PFSK-1 (cell line): ENCODE measurements around the gene TRAPPC3.

Source experiments
- FOXP2 ChIP-seq: optimal IDR thresholded peaks from 2 replicates; pipeline ENCODE3; 2011; ENCODE audit warnings: borderline replicate concordance, control low read depth, inconsistent platforms; ENCODE audit not compliant: insufficient read depth; ENCODE audit errors: extremely low read length, extremely low read depth
- POLR2AphosphoS5 ChIP-seq: IDR thresholded peaks from 2 replicates; pipeline ENCODE4 v1.6.1; 2012; ENCODE audit warnings: low read depth, mild to moderate bottlenecking, control low read depth, low read length, moderate library complexity
- REST ChIP-seq, 2 experiments: IDR thresholded peaks; 2 replicates each; pipeline versions ENCODE4 v1.6.1 to v1.8.0; 2011 to 2012; ENCODE audit warnings: low read depth in 2 of 2, low read length in 2 of 2, control low read depth in 1 of 2, inconsistent platforms in 1 of 2, mild to moderate bottlenecking in 1 of 2, moderate library complexity in 1 of 2; ENCODE audit not compliant: insufficient read depth in 1 of 2
- SIN3A ChIP-seq: IDR thresholded peaks from 2 replicates; pipeline ENCODE4 v1.6.1; 2012; ENCODE audit warnings: mild to moderate bottlenecking, low read length, moderate library complexity, borderline replicate concordance; ENCODE audit not compliant: insufficient read depth
- TAF1 ChIP-seq: IDR thresholded peaks from 2 replicates; pipeline ENCODE4 v1.6.1; 2012; ENCODE audit warnings: low read length, control low read depth, borderline replicate concordance; ENCODE audit not compliant: insufficient read depth

- no peak for TF ChIP-seq POLR2AphosphoS5
- no peak for TF ChIP-seq REST (IDR thresholded peaks at IDR 0.05; ENCODE audit: insufficient read depth in 1 of 2, low read depth in 2 of 2, low read length in 2 of 2)
- TF ChIP-seq SIN3A, result no peak
- TF ChIP-seq TAF1, result no peak
- no peak for TF ChIP-seq FOXP2
Observed at GRCh38 chr1:36092166-36092797, 57.0 kb downstream of the TRAPPC3 start.
